ENCODE data around the gene DTNA.

DTNA gene

GRCh38 chr18:34873986-34874580 is 164.0 kb downstream of the DTNA start:
- H3K4me3 ChIP-seq (ENCODE audit: low read depth, low read length): no peak overlapping the region
- TF ChIP-seq CTCF (IDR thresholded peaks at IDR 0.05; ENCODE audit: low read depth, low read length): no peak

DNA sequence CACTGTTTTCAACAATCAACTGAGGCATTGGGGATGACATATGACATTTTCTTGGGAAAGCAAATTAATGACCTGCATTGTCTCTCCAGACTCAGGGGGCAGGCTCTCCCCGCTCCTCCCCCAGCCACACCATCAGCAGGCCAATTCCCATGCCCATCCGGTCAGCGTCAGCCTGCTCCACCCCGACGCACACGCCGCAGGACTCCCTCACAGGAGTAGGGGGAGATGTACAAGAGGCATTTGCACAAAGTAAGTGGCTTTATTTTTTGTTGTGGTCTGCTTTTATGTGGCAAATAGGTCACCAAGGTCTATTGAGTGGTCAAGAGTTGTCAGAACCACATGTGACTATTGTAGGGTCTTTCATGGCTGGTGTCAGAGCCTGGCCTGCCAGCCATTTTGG is 165.1 kb downstream of the DTNA start:
- no peak for TF ChIP-seq CTCF (IDR thresholded peaks at IDR 0.05; ENCODE audit: low read depth, low read length)
- H3K4me3 ChIP-seq (ENCODE audit: low read depth, low read length): no peak overlapping the region

- no peak overlapping the region for H3K4me3 ChIP-seq (ENCODE audit: low read depth, low read length)
- TF ChIP-seq CTCF (IDR thresholded peaks at IDR 0.05; ENCODE audit: low read depth, low read length): no peak
Measured at GRCh38 chr18:34880403-34880802, 170.3 kb downstream of the DTNA start.

GRCh38 chr18:34880882-34881834 is 171.1 kb downstream of the DTNA start:
- TF ChIP-seq CTCF (IDR thresholded peaks at IDR 0.05; ENCODE audit: low read depth, low read length): no peak
- no peak overlapping the region for H3K4me3 ChIP-seq (ENCODE audit: low read depth, low read length)

- no peak overlapping the region for H3K4me3 ChIP-seq (ENCODE audit: low read depth, low read length)
- TF ChIP-seq CTCF (IDR thresholded peaks at IDR 0.05; ENCODE audit: low read depth, low read length): no peak
Measured at GRCh38 chr18:34884436-34884835, 174.3 kb downstream of the DTNA start.

GRCh38 chr18:34886177-34886576 is 176.1 kb downstream of the DTNA start:
- no peak overlapping the region for H3K4me3 ChIP-seq (ENCODE audit: low read depth, low read length)
- TF ChIP-seq CTCF (IDR thresholded peaks at IDR 0.05; ENCODE audit: low read depth, low read length): no peak

Measured in WI38 (cell line).